Spleen (tissue), 11 donors: Measurements from ENCODE around the gene NOXA1. TPM values are rescaled to one million over a fixed set of nuclear protein-coding genes. Genes with fewer than 3 reads are reported as not detected.
A peak's percentile ranks its signal among the peaks of the same experiment; 100 is the strongest.

Experiments
- DNase-seq: peaks from one replicate; pipeline ENCODE4 v3.0.0-alpha.2; 2020
- H3K27ac ChIP-seq, 8 donors: fragments of 200-600 bp; sonication (generic) in 7 of 8; 1 replicate in 4 of 8; 2 replicates in 4 of 8; pipeline versions ENCODE4 v1.5.0 to v1.8.0; 2016 to 2021; ENCODE audit warnings: inconsistent platforms in 4 of 8, mild to moderate bottlenecking in 4 of 8, moderate library complexity in 1 of 8
- H3K27me3 ChIP-seq, 7 donors: fragments of 200-600 bp; sonication (generic) in 6 of 7; replicated peaks in 1 of 7; 1 replicate in 4 of 7; 2 replicates in 3 of 7; pipeline versions ENCODE4 v1.5.0 to v1.8.0; 2016 to 2021; ENCODE audit warnings: inconsistent platforms in 3 of 7, mild to moderate bottlenecking in 1 of 7
- H3K36me3 ChIP-seq, 6 donors: fragments of 200-600 bp; sonication (generic) in 5 of 6; 1 replicate in 4 of 6; 2 replicates in 2 of 6; pipeline versions ENCODE4 v1.5.0 to v1.8.0; 2016 to 2021; ENCODE audit warnings: inconsistent platforms in 2 of 6
- H3K4me1 ChIP-seq, 6 donors: fragments of 200-600 bp; sonication (generic) in 5 of 6; 1 replicate in 3 of 6; 2 replicates in 3 of 6; pipeline versions ENCODE4 v1.5.0 to v1.8.0; 2016 to 2021; ENCODE audit warnings: inconsistent platforms in 3 of 6
- H3K4me3 ChIP-seq, 8 donors: fragments of 200-600 bp; sonication (generic) in 7 of 8; 1 replicate in 4 of 8; 2 replicates in 4 of 8; pipeline versions ENCODE4 v1.5.0 to v1.8.0; 2016 to 2021; ENCODE audit warnings: inconsistent platforms in 4 of 8, mild to moderate bottlenecking in 4 of 8, moderate library complexity in 2 of 8
- H3K9me3 ChIP-seq, 8 donors: fragments of 200-600 bp; sonication (generic) in 7 of 8; 1 replicate in 4 of 8; 2 replicates in 4 of 8; pipeline versions ENCODE4 v1.5.0 to v1.8.0; 2016 to 2021; ENCODE audit warnings: inconsistent platforms in 4 of 8
- CTCF ChIP-seq, 11 experiments: fragments of 200-600 bp in 7 of 11; fragments of 450-650 bp in 4 of 11; sonication (generic) in 4 of 11; IDR thresholded peaks in 8 of 11; conservative IDR thresholded peaks in 3 of 11; 1 replicate in 7 of 11; 2 replicates in 4 of 11; pipeline versions ENCODE4 v1.4.0 to v1.8.0; 2016 to 2021; ENCODE audit warnings: antibody characterized with exemption in 11 of 11, inconsistent platforms in 4 of 11, mild to moderate bottlenecking in 1 of 11
- POLR2A ChIP-seq, 3 donors: fragments of 450-650 bp; IDR thresholded peaks; one replicate each; pipeline ENCODE4 v1.5.1; 2017; ENCODE audit warnings: antibody characterized with exemption in 3 of 3, mild to moderate bottlenecking in 1 of 3
- POLR2AphosphoS5 ChIP-seq, 3 donors: sonication (generic); formaldehyde crosslinking; IDR thresholded peaks; one replicate each; pipeline ENCODE4 v1.5.1; 2017; ENCODE audit warnings: antibody characterized with exemption in 3 of 3
- WGBS, 5 donors: extraction: QIAGEN DNeasy Blood & Tissue Kit in 3 of 5; methylation state at CpG; one replicate each; pipeline versions ENCODE4 v1.1.5 to v1.1.7; 2013 to 2018; 5-methylcytosine and 5-hydroxymethylcytosine counted together
- intact Hi-C: fragments of 100-400 bp; cut with DNase I; formaldehyde crosslinking; loops from one replicate; pipeline ENCODE4 v1.15.0; 2023; ENCODE audit warnings: low total_unique reads
- polyA plus RNA-seq, 3 donors: library from polyadenylated mRNA; stranded (reverse); fragments of 200-250 nt; gene quantifications; one replicate each; pipeline ENCODE4 v1.2.1, GENCODE V29; 2013
- total RNA-seq, 7 donors: library from RNA; depleted of rRNA in 3 of 7; stranded (reverse); fragments of >200 nt in 3 of 7; fragmentation: NEBNext Ultra II Directional in 4 of 7; extraction: Animal tissue kit (Norgen Biotek cat#: 25700) in 4 of 7; gene quantifications; one replicate each; pipeline versions ENCODE4 v1.1.0 to v1.2.1, GENCODE V29; 2016 to 2021
- donor health status: healthy with polysubstance abuse.
- donor health status: DM: no; HTN: no; CAD: no; lungs with moderate emphysema.
- donor health status: DM: no; HTN: no; CAD: no.
- donor health status: Bipolar disorder and iron deficiency.
- donor health status: healthy.
- donor health status: DM: no; HTN: no; CAD: no.
- donor health status: DM: yes; HTN: yes; CAD: no.

The NOXA1 gene
- total and polyA plus RNA-seq, 10 donors: 1.9 to 15.0 (median 5.9) TPM

- H3K27ac ChIP-seq: peak overlapping the region in 7 of 8 donors; percentile 66 to 89 (median 72)
- intact Hi-C loops: no loop called here
- 91 to 93% (median 91%) methylated on average over 11 to 25 of the region's 25 CpGs for WGBS, 5 donors
- peaks cover 23 to 52% (median 47%) of the 10 kb centered on the region in 6 donors for H3K4me1 ChIP-seq
- H3K27me3 ChIP-seq: peaks cover 0 to 19% (median 0%) of the 10 kb centered on the region in 7 donors
- no peak for DNase-seq
- peaks cover 0 to 4% (median 0%) of the 10 kb centered on the region in 6 donors for H3K36me3 ChIP-seq
- H3K9me3 ChIP-seq: no peaks in the 10 kb centered on the region
- TF ChIP-seq POLR2AphosphoS5 (IDR thresholded peaks at IDR 0.05) (no peak), CTCF (IDR thresholded peaks at IDR 0.05 in 8 of 11, conservative IDR thresholded peaks at IDR 0.05 in 3 of 11) (no peak)
- peak overlapping the region in 5 of 8 donors; percentile 13 to 62 (median 19) for H3K4me3 ChIP-seq
Measured at GRCh38 chr9:137462396-137462985, 39.3 kb downstream of the NOXA1 start.

- H3K9me3 ChIP-seq: no peaks in the 10 kb centered on the region
- peak overlapping the region in 3 of 8 donors; percentile 78 to 89 (median 85) for H3K27ac ChIP-seq
- H3K4me1 ChIP-seq: peaks cover 19 to 44% (median 40%) of the 10 kb centered on the region in 6 donors
- H3K36me3 ChIP-seq: no peaks in the 10 kb centered on the region
- WGBS, 5 donors: 75 to 92% (median 92%) methylated on average over 15 to 30 of the region's 30 CpGs
- no peak overlapping the region for H3K4me3 ChIP-seq
- intact Hi-C loops: no loop called here
- H3K27me3 ChIP-seq: peaks cover 0 to 17% (median 0%) of the 10 kb centered on the region in 7 donors
- DNase-seq: peak; percentile 78
- TF ChIP-seq CTCF (IDR thresholded peaks at IDR 0.05 in 8 of 11, conservative IDR thresholded peaks at IDR 0.05 in 3 of 11) (no peak), POLR2A (IDR thresholded peaks at IDR 0.05) (no peak), POLR2AphosphoS5 (IDR thresholded peaks at IDR 0.05) (no peak)
Measured at GRCh38 chr9:137462986-137463930, 40.1 kb downstream of the NOXA1 start.

GRCh38 chr9:137463931-137464290 lies 40.7 kb downstream of the NOXA1 start:
- no peak for DNase-seq
- H3K27me3 ChIP-seq: peaks cover 0 to 10% (median 0%) of the 10 kb centered on the region in 7 donors
- no peaks in the 10 kb centered on the region for H3K9me3 ChIP-seq

More at GRCh38 chr9:137463931-137464290, 40.7 kb downstream of the NOXA1 start:
- Histone ChIP-seq H3K4me3 (no peak overlapping the region), H3K4me1 (peaks cover 15 to 38% (median 35%) of the 10 kb centered on the region in 6 donors), H3K27ac (no peak overlapping the region), H3K36me3 (no peaks in the 10 kb centered on the region)
- WGBS, 5 donors: 95 to 99% (median 97%) methylated on average over 17 to 18 of the region's 18 CpGs
- intact Hi-C loops: no loop called here
- TF ChIP-seq POLR2A (IDR thresholded peaks at IDR 0.05) (no peak), CTCF (IDR thresholded peaks at IDR 0.05 in 8 of 11, conservative IDR thresholded peaks at IDR 0.05 in 3 of 11) (no peak), POLR2AphosphoS5 (IDR thresholded peaks at IDR 0.05) (no peak)
